Stimulated activated CD8-positive, alpha-beta memory T cell treated with anti-CD3 and anti-CD28 coated beads, Interleukin-12 subunit alpha, Interleukin-12 subunit beta, amount 100 ng/mL, for 1 hour (primary cell): ENCODE results near the gene AP4B1.
"Not testable (repeated sequence)": the region's sequence is repeated elsewhere in the genome, so short reads cannot be mapped to it uniquely, and the experiment has no call there.

Experiments used
- DNase-seq: peaks from one replicate; pipeline ENCODE4 v3.0.0-alpha.2; 2020; ENCODE audit warnings: low read depth

The AP4B1 gene

DNA sequence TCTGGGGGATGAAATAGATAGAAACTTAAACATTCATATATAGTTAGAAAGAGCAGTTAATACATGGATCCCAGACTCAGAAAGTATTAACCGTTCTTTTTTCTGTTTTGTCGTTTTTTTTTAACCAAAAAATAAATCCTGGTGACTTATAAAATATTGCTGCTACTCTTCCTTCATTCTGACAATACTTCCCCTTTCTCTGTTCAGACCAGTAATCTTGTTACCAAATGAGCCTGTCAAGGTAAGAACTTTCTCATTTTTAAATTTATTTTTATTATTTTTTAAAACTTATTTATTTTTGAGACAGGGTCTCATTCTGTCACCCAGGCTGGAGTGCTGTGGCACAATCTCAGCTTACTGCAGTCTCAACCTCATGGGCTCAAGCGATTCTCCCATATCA lies 46.8 kb downstream of the AP4B1 start:
- no peak for DNase-seq

DNA sequence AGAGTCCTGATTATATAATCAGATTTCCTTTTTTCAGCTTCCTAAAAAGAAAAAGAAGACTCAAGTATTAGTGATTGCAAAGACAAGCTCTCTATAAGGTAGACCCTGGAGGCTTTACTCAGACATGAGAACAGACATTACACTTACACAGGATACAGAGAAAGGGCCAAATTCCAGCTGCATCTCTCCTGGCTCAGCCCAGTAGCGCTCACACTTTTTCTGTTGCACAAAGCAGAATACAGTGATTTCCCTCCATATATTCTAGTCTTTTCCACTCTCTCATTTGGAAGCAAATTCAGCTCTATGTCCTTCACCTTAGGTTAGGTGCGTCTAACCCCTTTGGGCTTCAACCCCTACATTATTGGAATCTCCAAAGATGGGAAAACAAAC lies 48.2 kb downstream of the AP4B1 start:
- no peak for DNase-seq

DNA sequence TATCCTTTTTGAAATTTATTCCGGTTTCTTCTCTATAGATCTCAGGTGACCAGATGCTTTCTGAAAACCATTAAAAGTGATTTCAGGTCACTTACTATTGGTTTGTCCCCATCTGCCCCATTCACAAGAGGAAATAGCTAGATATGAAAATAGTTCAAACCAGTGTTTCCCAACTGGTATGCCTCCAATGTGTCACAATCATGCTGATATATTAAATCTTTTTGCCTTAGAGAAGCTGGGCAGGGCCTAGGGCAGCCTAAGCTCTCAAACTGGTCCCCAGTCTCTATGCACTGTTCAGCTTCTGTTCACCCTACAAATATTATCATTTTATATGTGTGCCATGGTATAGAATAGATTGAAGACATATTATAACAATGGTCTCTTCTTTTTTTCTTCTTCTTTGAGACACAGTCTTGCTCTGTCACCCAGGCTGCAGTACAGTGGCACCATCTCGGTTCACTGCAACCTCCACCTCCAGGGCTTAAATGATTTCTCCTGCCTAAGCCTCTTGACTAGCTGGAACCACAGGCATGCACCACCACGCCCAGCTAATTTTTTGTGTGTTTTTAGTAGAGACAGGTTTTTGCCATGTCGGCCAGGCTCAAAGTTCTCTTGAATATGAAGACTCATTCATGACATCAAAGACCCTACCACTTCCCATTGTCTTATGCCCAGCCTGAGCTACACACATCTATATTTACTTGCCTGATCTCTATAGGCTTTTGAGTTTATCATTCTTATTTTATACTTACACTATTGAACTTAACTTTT lies 48.8 kb downstream of the AP4B1 start:
- DNase-seq = no peak

DNA sequence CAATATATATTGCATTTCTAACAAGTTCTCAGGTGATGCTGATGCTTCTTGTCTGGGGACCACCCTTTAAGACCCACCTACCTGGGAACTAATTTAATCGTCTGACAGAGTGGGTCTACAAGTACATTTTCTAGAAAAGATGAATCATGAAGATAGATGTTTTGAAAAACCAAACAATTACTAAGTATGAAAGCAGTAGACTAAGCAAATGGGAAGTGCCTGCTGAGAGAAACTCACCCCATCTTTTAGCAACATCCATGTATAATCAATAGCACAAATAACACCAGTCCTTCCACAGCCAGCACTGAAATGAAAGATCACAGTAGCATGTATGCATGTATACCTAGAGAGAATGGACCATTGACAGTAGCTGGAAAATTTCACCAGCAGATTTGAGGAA lies 50.4 kb downstream of the AP4B1 start:
- no peak for DNase-seq

GRCh38 chr1:113852694-113853093 lies 51.9 kb downstream of the AP4B1 start:
- not testable (repeated sequence) for DNase-seq

- no peak for DNase-seq
These were observed 54.3 kb downstream of the AP4B1 start for GRCh38 chr1:113850127-113850796.

DNA sequence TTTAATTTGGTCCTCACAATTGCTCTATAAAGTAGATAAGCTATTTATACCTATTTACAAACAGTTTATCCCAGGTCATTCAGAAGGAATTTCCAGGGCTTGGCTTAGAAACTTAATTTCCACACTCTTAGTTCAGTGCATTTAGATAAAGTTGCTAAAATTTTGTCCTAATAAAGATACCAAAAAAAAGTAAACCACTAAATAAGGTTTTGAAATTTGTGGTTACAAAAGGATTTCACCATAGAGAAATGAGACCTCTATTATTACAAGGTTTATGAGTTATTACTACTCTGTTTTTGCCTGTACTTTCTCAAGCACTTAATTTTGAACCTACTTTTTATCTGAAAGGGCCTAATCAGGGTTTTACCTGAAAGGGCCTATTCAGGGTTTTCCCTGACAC lies 55.5 kb downstream of the AP4B1 start:
- DNase-seq = no peak

GRCh38 chr1:113846391-113847035 lies 58.1 kb downstream of the AP4B1 start:
- DNase-seq = no peak
